Right lobe of liver (tissue), 4 donors: ENCODE results near the gene CDA.

ENCODE experiments used
- CTCF ChIP-seq, 4 donors: fragments of 200-600 bp in 3 of 4; fragments of 450-650 bp in 1 of 4; IDR thresholded peaks; one replicate each; pipeline versions ENCODE4 v1.5.1 to v1.8.0; 2016 to 2022; ENCODE audit warnings: antibody characterized with exemption in 4 of 4, mild to moderate bottlenecking in 2 of 4
- POLR2A ChIP-seq: fragments of 450-650 bp; IDR thresholded peaks from one replicate; pipeline ENCODE4 v1.6.1; 2017; ENCODE audit warnings: antibody characterized with exemption, mild to moderate bottlenecking
- donor health status: DM: no; HTN: no; CAD: no.
- donor health status: DM: no; HTN: no; CAD: no.
- donor health status: DM: no; HTN: yes; CAD: no.

GRCh38 chr1:20658166-20658915 lies 69.4 kb downstream of the CDA start:
- no peak for TF ChIP-seq CTCF (IDR thresholded peaks at IDR 0.05)
- TF ChIP-seq POLR2A = no peak
